Measurements from ENCODE around the gene TLX1.

GRCh38 chr10:101182936-101183335 is 51.8 kb downstream of the TLX1 start:
- TF ChIP-seq CTCF (IDR thresholded peaks at IDR 0.05; ENCODE audit: low read length) (no peak), EZH2 (IDR thresholded peaks at IDR 0.05; ENCODE audit: borderline replicate concordance, low read length) (no peak)

All from OCI-LY1 (cell line).